Thyroid gland (tissue), 4 donors: ENCODE data around the gene NFIX.

Experiments
- POLR2A ChIP-seq, 2 donors: fragments of 450-650 bp; IDR thresholded peaks; one replicate each; pipeline ENCODE4 v1.6.1; 2017; ENCODE audit warnings: antibody characterized with exemption in 2 of 2, mild to moderate bottlenecking in 2 of 2, moderate library complexity in 1 of 2
- TF ChIP-seq, protein P1 (sequence below), 6 experiments: fragments of 200-600 bp in 3 of 6; fragments of 450-650 bp in 3 of 6; sonication (generic) in 3 of 6; IDR thresholded peaks; one replicate each; pipeline ENCODE4 v1.5.1; 2016 to 2019; ENCODE audit warnings: antibody characterized with exemption in 6 of 6, mild to moderate bottlenecking in 2 of 6, inconsistent platforms in 1 of 6, moderate library complexity in 1 of 6

DNA sequence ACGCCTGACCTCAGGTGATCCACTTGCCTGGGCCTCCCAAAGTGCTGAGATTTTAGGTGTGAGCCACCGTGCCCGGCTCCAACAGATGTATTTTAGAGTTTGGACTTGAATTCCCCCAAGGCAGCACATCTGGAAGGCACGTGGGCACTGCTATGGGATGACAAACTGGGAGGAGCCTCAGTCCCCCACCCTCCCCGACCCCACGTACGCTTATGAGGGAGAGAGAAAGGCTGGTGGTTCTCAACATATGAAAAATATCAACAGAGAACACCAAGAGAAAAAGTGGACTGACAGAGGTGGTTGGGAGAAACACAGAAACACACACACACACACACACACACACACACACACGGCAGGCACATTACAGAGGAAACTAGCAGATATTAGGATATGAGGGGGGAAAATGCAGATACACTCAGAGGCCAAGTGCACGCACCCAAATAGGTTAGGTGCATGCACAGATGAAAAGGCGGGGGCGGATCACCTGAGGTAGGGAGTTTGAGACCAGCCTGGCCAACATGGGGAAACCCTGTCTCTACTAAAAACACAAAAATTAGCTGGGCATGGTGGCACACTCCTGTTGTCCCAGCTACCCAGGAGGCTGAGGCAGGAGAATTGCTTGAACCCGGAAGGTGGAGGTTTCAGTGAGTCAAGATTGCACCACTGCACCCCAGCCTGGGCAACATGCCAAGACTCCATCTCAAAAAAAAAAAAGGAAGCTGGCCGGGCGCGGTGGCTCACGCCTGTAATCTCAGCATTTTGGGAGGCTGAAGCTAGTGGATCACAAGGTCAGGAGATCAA lies 151.7 kb downstream of the NFIX start:
- no peak for TF ChIP-seq POLR2A (IDR thresholded peaks at IDR 0.05)
- TF ChIP-seq, protein P1, sequence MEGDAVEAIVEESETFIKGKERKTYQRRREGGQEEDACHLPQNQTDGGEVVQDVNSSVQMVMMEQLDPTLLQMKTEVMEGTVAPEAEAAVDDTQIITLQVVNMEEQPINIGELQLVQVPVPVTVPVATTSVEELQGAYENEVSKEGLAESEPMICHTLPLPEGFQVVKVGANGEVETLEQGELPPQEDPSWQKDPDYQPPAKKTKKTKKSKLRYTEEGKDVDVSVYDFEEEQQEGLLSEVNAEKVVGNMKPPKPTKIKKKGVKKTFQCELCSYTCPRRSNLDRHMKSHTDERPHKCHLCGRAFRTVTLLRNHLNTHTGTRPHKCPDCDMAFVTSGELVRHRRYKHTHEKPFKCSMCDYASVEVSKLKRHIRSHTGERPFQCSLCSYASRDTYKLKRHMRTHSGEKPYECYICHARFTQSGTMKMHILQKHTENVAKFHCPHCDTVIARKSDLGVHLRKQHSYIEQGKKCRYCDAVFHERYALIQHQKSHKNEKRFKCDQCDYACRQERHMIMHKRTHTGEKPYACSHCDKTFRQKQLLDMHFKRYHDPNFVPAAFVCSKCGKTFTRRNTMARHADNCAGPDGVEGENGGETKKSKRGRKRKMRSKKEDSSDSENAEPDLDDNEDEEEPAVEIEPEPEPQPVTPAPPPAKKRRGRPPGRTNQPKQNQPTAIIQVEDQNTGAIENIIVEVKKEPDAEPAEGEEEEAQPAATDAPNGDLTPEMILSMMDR (IDR thresholded peaks at IDR 0.05): no peak
